H1 (cell line): ENCODE results near the gene FSTL4. TPM values are rescaled to one million over a fixed set of nuclear protein-coding genes. Genes with fewer than 3 reads are reported as not detected.

Source experiments
- CTCF ChIA-PET: fragments of 300-600 bp; sonication (Branson Sonifier 250); formaldehyde crosslinking; loops from one replicate; lab custom pipeline; 2021; ENCODE audit not compliant: partially characterized antibody; lab: Charles Lee
- POLR2A ChIA-PET: fragments of 300-600 bp; sonication (Branson Sonifier 250); formaldehyde crosslinking; loops from one replicate; lab custom pipeline; 2021; ENCODE audit warnings: inconsistent platforms; ENCODE audit not compliant: partially characterized antibody; lab: Charles Lee
- DNase-seq, 2 experiments: peaks; one replicate each; pipeline versions ENCODE4 v3.0.0 to v3.0.0-alpha.2; 2010 to 2022; ENCODE audit warnings: low spot score in 2 of 2, low read depth in 1 of 2, mixed read lengths in 1 of 2
- FAIRE-seq: peaks from 2 replicates; lab custom pipeline; 2011; peaks lifted over from hg19 to GRCh38; lab: Jason Lieb, UNC
- H2AFZ ChIP-seq: 2 replicates; pipeline ENCODE4 v1.8.1; 2012; ENCODE audit warnings: low read length, inconsistent platforms
- H2AK5ac ChIP-seq: 2 replicates; pipeline ENCODE4 v1.6.1; 2013; ENCODE audit warnings: low read depth, low read length
- H2BK120ac ChIP-seq: replicated peaks from 2 replicates; pipeline ENCODE3; 2013; ENCODE audit warnings: low read depth, low read length, inconsistent platforms
- H2BK12ac ChIP-seq: 2 replicates; pipeline ENCODE4 v1.6.1; 2013; ENCODE audit warnings: low read depth, low read length
- H2BK15ac ChIP-seq: 2 replicates; pipeline ENCODE4 v1.6.1; 2013; ENCODE audit warnings: low read length
- H2BK20ac ChIP-seq: 2 replicates; pipeline ENCODE4 v1.6.1; 2013; ENCODE audit warnings: low read length
- H2BK5ac ChIP-seq: 2 replicates; pipeline ENCODE4 v1.6.1; 2013; ENCODE audit warnings: low read depth, low read length
- H3K14ac ChIP-seq: 2 replicates; pipeline ENCODE4 v1.6.1; 2013; ENCODE audit warnings: inconsistent platforms; ENCODE audit not compliant: insufficient read length
- H3K18ac ChIP-seq: 2 replicates; pipeline ENCODE4 v1.6.1; 2013; ENCODE audit warnings: low read length; ENCODE audit errors: extremely low read depth
- H3K23ac ChIP-seq: 2 replicates; pipeline ENCODE4 v1.6.1; 2013; ENCODE audit warnings: inconsistent platforms; ENCODE audit not compliant: insufficient read length
- H3K23me2 ChIP-seq: 2 replicates; pipeline ENCODE4 v1.6.1; 2013; ENCODE audit warnings: low read depth, low read length
- H3K27ac ChIP-seq: 2 replicates; pipeline ENCODE4 v1.6.1; 2011; ENCODE audit warnings: low read depth, low read length, inconsistent platforms
- H3K27me3 ChIP-seq, 4 experiments: replicated peaks in 1 of 4; 1 replicate in 1 of 4; 2 replicates in 3 of 4; pipeline versions ENCODE4 v1.6.1 to v1.8.1; 2011 to 2013; ENCODE audit warnings: low read length in 3 of 4, mild to moderate bottlenecking in 3 of 4, inconsistent platforms in 2 of 4, mixed read lengths in 2 of 4, moderate library complexity in 1 of 4; ENCODE audit not compliant: control insufficient read depth in 3 of 4, insufficient read depth in 3 of 4; ENCODE audit errors: extremely low read depth in 1 of 4
- H3K36me3 ChIP-seq, 4 experiments: 2 replicates each; pipeline versions ENCODE4 v1.6.1 to v1.8.1; 2011 to 2013; ENCODE audit warnings: mild to moderate bottlenecking in 4 of 4, low read length in 3 of 4, moderate library complexity in 2 of 4, control low read depth in 1 of 4, inconsistent platforms in 1 of 4; ENCODE audit not compliant: insufficient read depth in 4 of 4, control insufficient read depth in 2 of 4
- H3K4ac ChIP-seq: replicated peaks from 2 replicates; pipeline ENCODE3; 2013; ENCODE audit warnings: low read length, low read depth, mixed read lengths, inconsistent platforms; ENCODE audit not compliant: insufficient read length
- H3K4me1 ChIP-seq, 4 experiments: replicated peaks in 1 of 4; 1 replicate in 1 of 4; 2 replicates in 3 of 4; pipeline versions ENCODE4 v1.6.1 to v1.8.1; 2011 to 2013; ENCODE audit warnings: low read length in 3 of 4, inconsistent platforms in 2 of 4, mixed read lengths in 1 of 4; ENCODE audit not compliant: insufficient read depth in 4 of 4, control insufficient read depth in 3 of 4
- H3K4me2 ChIP-seq, 2 experiments: 2 replicates each; pipeline versions ENCODE4 v1.6.1 to v1.8.1; 2011 to 2013; ENCODE audit warnings: low read depth in 2 of 2, low read length in 2 of 2, control low read depth in 1 of 2, inconsistent platforms in 1 of 2, mild to moderate bottlenecking in 1 of 2; ENCODE audit not compliant: insufficient read depth in 1 of 2
- H3K4me3 ChIP-seq, 4 experiments: fragments of 200-600, 300-600 bp in 1 of 4; sonication (generic), shearing (Covaris generic), sonication (Bioruptor Twin) in 1 of 4; 2 replicates each; pipeline versions ENCODE4 v1.5.1 to v1.8.1; 2011 to 2016; ENCODE audit warnings: low read length in 4 of 4, low read depth in 3 of 4, control low read depth in 2 of 4, inconsistent platforms in 2 of 4, mild to moderate bottlenecking in 2 of 4, mixed read lengths in 1 of 4, moderate library complexity in 1 of 4; ENCODE audit not compliant: insufficient read depth in 2 of 4; ENCODE audit errors: extremely low read depth in 1 of 4
- H3K56ac ChIP-seq: replicated peaks from 2 replicates; pipeline ENCODE3; 2013; ENCODE audit warnings: low read depth, mild to moderate bottlenecking, mixed read lengths, low read length, inconsistent platforms; ENCODE audit not compliant: insufficient read length
- H3K79me1 ChIP-seq: 2 replicates; pipeline ENCODE4 v1.6.1; 2013; ENCODE audit warnings: low read depth, low read length, control low read depth
- H3K79me2 ChIP-seq, 2 experiments: 2 replicates each; pipeline versions ENCODE4 v1.6.1 to v1.8.1; 2012 to 2013; ENCODE audit warnings: low read length in 2 of 2, mild to moderate bottlenecking in 2 of 2, inconsistent platforms in 1 of 2; ENCODE audit not compliant: insufficient read depth in 2 of 2, control insufficient read depth in 1 of 2
- H3K9ac ChIP-seq, 4 experiments: replicated peaks in 1 of 4; 1 replicate in 1 of 4; 2 replicates in 3 of 4; pipeline versions ENCODE4 v1.6.1 to v1.8.1; 2011 to 2013; ENCODE audit warnings: low read depth in 3 of 4, low read length in 3 of 4, control low read depth in 2 of 4, mild to moderate bottlenecking in 2 of 4, moderate library complexity in 2 of 4, inconsistent platforms in 1 of 4; ENCODE audit errors: extremely low read depth in 1 of 4
- H3K9me3 ChIP-seq, 2 experiments: 2 replicates each; pipeline versions ENCODE4 v1.6.1 to v1.8.1; 2012 to 2013; ENCODE audit warnings: mild to moderate bottlenecking in 2 of 2, moderate library complexity in 2 of 2, control low read depth in 1 of 2, inconsistent platforms in 1 of 2, low read depth in 1 of 2, low read length in 1 of 2, mixed read lengths in 1 of 2; ENCODE audit not compliant: insufficient read depth in 2 of 2
- H4K20me1 ChIP-seq, 2 experiments: replicated peaks in 1 of 2; 2 replicates each; pipeline versions ENCODE3 to v1.8.1; 2011 to 2013; ENCODE audit warnings: inconsistent platforms in 2 of 2, low read length in 2 of 2, mild to moderate bottlenecking in 1 of 2; ENCODE audit not compliant: insufficient read depth in 2 of 2, control insufficient read depth in 1 of 2
- H4K5ac ChIP-seq: 2 replicates; pipeline ENCODE4 v1.6.1; 2013; ENCODE audit warnings: low read length, low read depth, mixed read lengths, inconsistent platforms; ENCODE audit not compliant: insufficient read length
- H4K8ac ChIP-seq: 2 replicates; pipeline ENCODE4 v1.8.0; 2013; ENCODE audit warnings: mild to moderate bottlenecking, moderate library complexity, low read length, inconsistent platforms; ENCODE audit not compliant: insufficient read depth; ENCODE audit errors: extremely low read depth
- H4K91ac ChIP-seq: replicated peaks from 2 replicates; pipeline ENCODE3; 2013; ENCODE audit warnings: low read length, mixed read lengths, inconsistent platforms; ENCODE audit not compliant: insufficient read length
- BACH1 ChIP-seq: IDR thresholded peaks from 2 replicates; pipeline ENCODE4 v1.6.1; 2012; ENCODE audit warnings: low read length, improper control_type of control experiment
- E2F6 ChIP-seq: IDR thresholded peaks from 2 replicates; pipeline ENCODE4 v1.6.1; 2012; ENCODE audit warnings: inconsistent platforms
- HDAC2 ChIP-seq, 2 experiments: fragments of 300-600 bp in 1 of 2; sonication (generic) in 1 of 2; IDR thresholded peaks; 2 replicates each; pipeline ENCODE4 v1.6.1; 2011 to 2012; ENCODE audit warnings: low read depth in 2 of 2, low read length in 2 of 2, mild to moderate bottlenecking in 2 of 2, moderate library complexity in 2 of 2, borderline replicate concordance in 1 of 2, inconsistent platforms in 1 of 2
- HDAC6 ChIP-seq: IDR thresholded peaks from one replicate; pipeline ENCODE4 v1.7.1; 2012; ENCODE audit warnings: low read depth, mild to moderate bottlenecking, inconsistent platforms, low read length, moderate library complexity
- JUN ChIP-seq: IDR thresholded peaks from 2 replicates; pipeline ENCODE4 v1.6.1; 2011; ENCODE audit warnings: low read depth, mild to moderate bottlenecking, improper control_type of control experiment, low read length
- KDM1A ChIP-seq: fragments of 200-600, 300-600 bp; sonication (generic); IDR thresholded peaks from 2 replicates; pipeline ENCODE4 v1.7.1; 2016; ENCODE audit warnings: mild to moderate bottlenecking, low read length, borderline replicate concordance
- POLR2A ChIP-seq, 2 experiments: IDR thresholded peaks; 1 replicate in 1 of 2; 2 replicates in 1 of 2; pipeline ENCODE4 v1.6.1; 2011; ENCODE audit warnings: low read depth in 2 of 2, low read length in 2 of 2, mild to moderate bottlenecking in 2 of 2; ENCODE audit errors: control extremely low read depth in 1 of 2
- RAD21 ChIP-seq, 2 experiments: IDR thresholded peaks in 1 of 2; conservative IDR thresholded peaks in 1 of 2; 2 replicates each; pipeline ENCODE4 v1.6.1; 2011; ENCODE audit warnings: low read depth in 2 of 2, low read length in 2 of 2, improper control_type of control experiment in 1 of 2, inconsistent platforms in 1 of 2, mild to moderate bottlenecking in 1 of 2, moderate library complexity in 1 of 2
- SIN3A ChIP-seq, 2 experiments: IDR thresholded peaks in 1 of 2; conservative IDR thresholded peaks in 1 of 2; 2 replicates each; pipeline ENCODE4 v1.6.1; 2011 to 2012; ENCODE audit warnings: low read length in 2 of 2, improper control_type of control experiment in 1 of 2, low read depth in 1 of 2, mild to moderate bottlenecking in 1 of 2
- ZNF274 ChIP-seq: IDR thresholded peaks from 2 replicates; pipeline ENCODE4 v1.7.0; 2012; ENCODE audit warnings: low read length, borderline replicate concordance; ENCODE audit errors: extremely low read depth
- WGBS, 2 experiments: shearing (Covaris generic) in 1 of 2; methylation state at CpG; one replicate each; pipeline versions ENCODE4 v1.1.6 to v1.1.7; 2013 to 2015; ENCODE audit warnings: low lambda C conversion rate in 2 of 2, mixed read lengths in 2 of 2, inconsistent platforms in 1 of 2, low coverage in 1 of 2, missing lambda C conversion rate in 1 of 2; ENCODE audit not compliant: insufficient replicate concordance in 2 of 2, insufficient coverage in 1 of 2, insufficient read length in 1 of 2; ENCODE audit errors: extremely low coverage in 1 of 2, missing lambda C conversion rate in 1 of 2; 5-methylcytosine and 5-hydroxymethylcytosine counted together
- polyA plus RNA-seq, 7 experiments: library from polyadenylated mRNA; depleted of rRNA in 3 of 7; stranded (reverse) in 5 of 7; unstranded in 2 of 7; fragments of >200 nt in 5 of 7; fragments of 200-250 nt in 2 of 7; gene quantifications; 1 replicate in 5 of 7; 2 replicates in 1 of 7; 4 replicates in 1 of 7; pipeline versions ENCODE4 v1.2.1 to v1.2.3, GENCODE V29; 2011 to 2013; ENCODE audit warnings: missing spikeins in 2 of 7, mixed read lengths in 2 of 7
- total RNA-seq: library from RNA; stranded (reverse); fragmentation: NEBNext Ultra II Directional; extraction: Animal tissue kit (Norgen Biotek cat#: 25700); gene quantifications from 2 replicates; pipeline ENCODE4 v1.2.1, GENCODE V29; 2021

Gene FSTL4
- total and polyA plus RNA-seq, 2 of the 8 experiments (the other 6 are each of a cell fraction or from before 2014, with no cell fraction given), result 3.1 to 4.1 TPM

- Histone ChIP-seq H2BK120ac (no peak overlapping the region), H3K18ac (no peak overlapping the region), H3K4ac (no peak overlapping the region), H4K91ac (no peak overlapping the region), H3K23ac (no peak overlapping the region), H3K14ac (no peak overlapping the region), H2BK20ac (no peak overlapping the region), H2BK12ac (no peak overlapping the region), H3K9ac (no peak overlapping the region), H4K5ac (no peak overlapping the region), H3K56ac (no peak overlapping the region), H3K23me2 (no peaks in the 10 kb centered on the region), H3K9me3 (no peaks in the 10 kb centered on the region), H3K4me3 (no peak overlapping the region), H3K27me3 (no peaks in the 10 kb centered on the region), H2BK15ac (peak overlapping the region; percentile 73; the same call in 1 of the 2 replicates), H4K20me1 (no peaks in the 10 kb centered on the region), H4K8ac (no peak overlapping the region), H3K4me2 (no peak overlapping the region), H3K4me1 (peaks cover 0 to 4% (median under 1%) of the 10 kb centered on the region in 4 experiments; a peak in 1 of 7 replicates), H3K36me3 (no peaks in the 10 kb centered on the region), H2BK5ac (no peak overlapping the region), H3K79me2 (no peaks in the 10 kb centered on the region), H3K79me1 (no peaks in the 10 kb centered on the region), H2AFZ (no peak overlapping the region), H2AK5ac (no peak overlapping the region), H3K27ac (no peak overlapping the region)
- FAIRE-seq (no peak), DNase-seq (no peak)
- ChIA-PET POLR2A (no interaction called here), CTCF (interaction anchor here (0.6 to 11.3 kb wide), 11 partner anchors 8 to 347 kb away, joined by 3 to 218 read pairs (median 4); no protein-coding TSS in a partner anchor)
- 91% methylated on average over 12 of the region's 12 CpGs; no CpG with 5 or more reads in 1 of the 2 experiments for WGBS, 2 experiments
- TF ChIP-seq BACH1, result no peak
- TF ChIP-seq ZNF274, result no peak
- no peak for TF ChIP-seq HDAC6
- TF ChIP-seq HDAC2 (IDR thresholded peaks at IDR 0.05; ENCODE audit: borderline replicate concordance in 1 of 2, low read depth in 2 of 2, low read length in 2 of 2), result no peak
- no peak for TF ChIP-seq RAD21 (IDR thresholded peaks at IDR 0.05 in 1 of 2, conservative IDR thresholded peaks at IDR 0.05 in 1 of 2; ENCODE audit: low read depth in 2 of 2, low read length in 2 of 2)
- no peak for TF ChIP-seq SIN3A (conservative IDR thresholded peaks at IDR 0.05 in 1 of 2, IDR thresholded peaks at IDR 0.05 in 1 of 2; ENCODE audit: low read depth in 1 of 2, low read length in 2 of 2)
- no peak for TF ChIP-seq JUN
- no peak for TF ChIP-seq KDM1A
- TF ChIP-seq POLR2A (IDR thresholded peaks at IDR 0.05; ENCODE audit: control extremely low read depth in 1 of 2, low read depth in 2 of 2, low read length in 2 of 2), result no peak
- TF ChIP-seq E2F6, result no peak
Measured at GRCh38 chr5:133457439-133458355, 154.6 kb downstream of the FSTL4 start.
